Measurements from ENCODE around the gene CYB5RL. TPM values are rescaled to one million over a fixed set of nuclear protein-coding genes. Genes with fewer than 3 reads are reported as not detected.

CYB5RL gene
- total RNA-seq, 1 donor from 2014 or later = 9.0 TPM

GRCh38 chr1:54186056-54186455 lies 13.8 kb downstream of the CYB5RL start:
- H3K36me3 Mint-ChIP-seq (ENCODE audit: insufficient read depth) = peaks cover 11% of the 10 kb centered on the region
- no peak for DNase-seq (ENCODE audit: low spot score, unreplicated experiment)
- H3K4me1 Mint-ChIP-seq (ENCODE audit: low read depth) = no peaks in the 10 kb centered on the region
- TF ChIP-seq, protein P1, sequence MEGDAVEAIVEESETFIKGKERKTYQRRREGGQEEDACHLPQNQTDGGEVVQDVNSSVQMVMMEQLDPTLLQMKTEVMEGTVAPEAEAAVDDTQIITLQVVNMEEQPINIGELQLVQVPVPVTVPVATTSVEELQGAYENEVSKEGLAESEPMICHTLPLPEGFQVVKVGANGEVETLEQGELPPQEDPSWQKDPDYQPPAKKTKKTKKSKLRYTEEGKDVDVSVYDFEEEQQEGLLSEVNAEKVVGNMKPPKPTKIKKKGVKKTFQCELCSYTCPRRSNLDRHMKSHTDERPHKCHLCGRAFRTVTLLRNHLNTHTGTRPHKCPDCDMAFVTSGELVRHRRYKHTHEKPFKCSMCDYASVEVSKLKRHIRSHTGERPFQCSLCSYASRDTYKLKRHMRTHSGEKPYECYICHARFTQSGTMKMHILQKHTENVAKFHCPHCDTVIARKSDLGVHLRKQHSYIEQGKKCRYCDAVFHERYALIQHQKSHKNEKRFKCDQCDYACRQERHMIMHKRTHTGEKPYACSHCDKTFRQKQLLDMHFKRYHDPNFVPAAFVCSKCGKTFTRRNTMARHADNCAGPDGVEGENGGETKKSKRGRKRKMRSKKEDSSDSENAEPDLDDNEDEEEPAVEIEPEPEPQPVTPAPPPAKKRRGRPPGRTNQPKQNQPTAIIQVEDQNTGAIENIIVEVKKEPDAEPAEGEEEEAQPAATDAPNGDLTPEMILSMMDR (IDR thresholded peaks at IDR 0.05; ENCODE audit: unreplicated experiment) = no peak
- no peak overlapping the region for H3K27ac Mint-ChIP-seq
- no peaks in the 10 kb centered on the region for H3K27me3 Mint-ChIP-seq
- peaks cover 2% of the 10 kb centered on the region for H3K9me3 Mint-ChIP-seq (ENCODE audit: low read depth)
- no peak overlapping the region for H3K4me3 Mint-ChIP-seq (ENCODE audit: low read depth)

- no peak overlapping the region for H3K27ac Mint-ChIP-seq
Observed at GRCh38 chr1:54180701-54181360, 19.0 kb downstream of the CYB5RL start.

GRCh38 chr1:54178296-54179070 lies 21.3 kb downstream of the CYB5RL start:
- H3K27ac Mint-ChIP-seq = no peak overlapping the region
- no peak overlapping the region for H3K4me3 Mint-ChIP-seq (ENCODE audit: low read depth)
- H3K9me3 Mint-ChIP-seq (ENCODE audit: low read depth) = no peaks in the 10 kb centered on the region

More at GRCh38 chr1:54180701-54181360, 19.0 kb downstream of the CYB5RL start:
- H3K9me3 Mint-ChIP-seq (ENCODE audit: low read depth) = peaks cover 2% of the 10 kb centered on the region
- DNase-seq (ENCODE audit: low spot score, unreplicated experiment) = no peak
- H3K4me1 Mint-ChIP-seq (ENCODE audit: low read depth) = no peaks in the 10 kb centered on the region
- TF ChIP-seq, protein P1 (IDR thresholded peaks at IDR 0.05; ENCODE audit: unreplicated experiment) = no peak
- peaks cover 8% of the 10 kb centered on the region for H3K36me3 Mint-ChIP-seq (ENCODE audit: insufficient read depth)
- no peaks in the 10 kb centered on the region for H3K27me3 Mint-ChIP-seq
- H3K4me3 Mint-ChIP-seq (ENCODE audit: low read depth) = no peak overlapping the region

DNA sequence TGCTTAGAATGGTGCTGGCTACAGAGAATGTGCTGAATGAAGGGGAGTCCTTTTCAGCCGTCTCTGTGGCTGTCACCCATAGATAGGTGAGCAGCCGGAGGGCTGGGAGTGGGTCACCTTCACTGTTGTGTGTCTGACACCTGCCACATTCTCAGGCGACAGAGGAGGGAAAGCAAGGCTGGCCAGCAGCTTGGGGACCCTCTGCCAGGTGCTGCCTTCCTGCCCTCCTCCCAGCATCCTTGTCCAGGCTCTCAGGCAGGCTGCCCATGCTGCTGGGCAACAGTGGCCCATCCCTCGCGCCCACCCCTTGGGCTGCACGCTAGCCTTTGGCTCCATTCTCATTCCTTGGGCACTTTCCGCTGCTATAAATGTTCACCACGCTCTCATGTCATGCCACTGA lies 22.1 kb downstream of the CYB5RL start:
- H3K4me3 Mint-ChIP-seq (ENCODE audit: low read depth) = no peak overlapping the region
- no peaks in the 10 kb centered on the region for H3K4me1 Mint-ChIP-seq (ENCODE audit: low read depth)
- DNase-seq (ENCODE audit: low spot score, unreplicated experiment) = no peak
- TF ChIP-seq, protein P1 (IDR thresholded peaks at IDR 0.05; ENCODE audit: unreplicated experiment) = no peak
- H3K27ac Mint-ChIP-seq = no peak overlapping the region
- peaks cover 4% of the 10 kb centered on the region for H3K36me3 Mint-ChIP-seq (ENCODE audit: insufficient read depth)
- H3K9me3 Mint-ChIP-seq (ENCODE audit: low read depth) = no peaks in the 10 kb centered on the region
- no peaks in the 10 kb centered on the region for H3K27me3 Mint-ChIP-seq

More at GRCh38 chr1:54178296-54179070, 21.3 kb downstream of the CYB5RL start:
- no peaks in the 10 kb centered on the region for H3K27me3 Mint-ChIP-seq
- TF ChIP-seq, protein P1 (IDR thresholded peaks at IDR 0.05; ENCODE audit: unreplicated experiment) = no peak
- peaks cover 4% of the 10 kb centered on the region for H3K36me3 Mint-ChIP-seq (ENCODE audit: insufficient read depth)
- DNase-seq (ENCODE audit: low spot score, unreplicated experiment) = no peak
- H3K4me1 Mint-ChIP-seq (ENCODE audit: low read depth) = no peaks in the 10 kb centered on the region

- Mint-ChIP-seq H3K27me3 (no peaks in the 10 kb centered on the region), H3K4me1 (ENCODE audit: low read depth) (no peaks in the 10 kb centered on the region), H3K4me3 (ENCODE audit: low read depth) (no peak overlapping the region), H3K9me3 (ENCODE audit: low read depth) (no peaks in the 10 kb centered on the region), H3K27ac (no peak overlapping the region), H3K36me3 (ENCODE audit: insufficient read depth) (peaks cover 4% of the 10 kb centered on the region)
- no peak for DNase-seq (ENCODE audit: low spot score, unreplicated experiment)
- TF ChIP-seq, protein P1 (IDR thresholded peaks at IDR 0.05; ENCODE audit: unreplicated experiment) = no peak
Observed at GRCh38 chr1:54176621-54177327, 23.1 kb downstream of the CYB5RL start.

Data from progenitor cell of endocrine pancreas (in vitro differentiated cells).